ENCODE measurements around the gene INTS6. TPM values are rescaled to one million over a fixed set of nuclear protein-coding genes. Genes with fewer than 3 reads are reported as not detected.
"Not testable (repeated sequence)": the region's sequence is repeated elsewhere in the genome, so short reads cannot be mapped to it uniquely, and the experiment has no call there.

The INTS6 gene
- total RNA-seq, 1 experiment from 2014 or later = 78.5 TPM

GRCh38 chr13:51417716-51418115 is 35.1 kb downstream of the INTS6 start:
- no peaks in the 10 kb centered on the region for H3K27me3 Mint-ChIP-seq (ENCODE audit: insufficient read depth, unreplicated experiment)
- no peak for TF ChIP-seq CTCF (IDR thresholded peaks at IDR 0.05; ENCODE audit: unreplicated experiment)
- intact Hi-C loops (cut with micrococcal nuclease) = no loop called here
- POLR2A ChIA-PET = interaction anchor here (0.6 to 4.4 kb wide), 5 partner anchors 9 to 380 kb away, joined by 3 to 14 read pairs (median 3); no protein-coding TSS in a partner anchor
- no peak for DNase-seq (ENCODE audit: unreplicated experiment)
- H3K36me3 Mint-ChIP-seq (ENCODE audit: insufficient read depth, unreplicated experiment) = peaks cover 72% of the 10 kb centered on the region
- BruUV-seq (replicated peaks) = no TSS peak
- CTCF ChIA-PET = interaction anchor here (0.7 to 1.2 kb wide), 2 partner anchors 132 to 306 kb away, joined by 3 to 7 read pairs; no protein-coding TSS in a partner anchor
- H3K9me3 Mint-ChIP-seq (ENCODE audit: unreplicated experiment) = peaks cover 8% of the 10 kb centered on the region
- peaks cover 30% of the 10 kb centered on the region for H3K4me1 Mint-ChIP-seq (ENCODE audit: insufficient read depth, unreplicated experiment)
- no peak overlapping the region for H3K4me3 Mint-ChIP-seq (ENCODE audit: unreplicated experiment)
- H3K27ac Mint-ChIP-seq (ENCODE audit: low read depth, unreplicated experiment) = peak overlapping the region; percentile 66

GRCh38 chr13:51416107-51416506 is 36.7 kb downstream of the INTS6 start:
- H3K27me3 Mint-ChIP-seq (ENCODE audit: insufficient read depth, unreplicated experiment) = no peaks in the 10 kb centered on the region
- BruUV-seq (replicated peaks) = no TSS peak
- TF ChIP-seq CTCF (IDR thresholded peaks at IDR 0.05; ENCODE audit: unreplicated experiment) = no peak

GRCh38 chr13:51415339-51415738 is 37.5 kb downstream of the INTS6 start:
- DNase-seq (ENCODE audit: unreplicated experiment); BruUV-seq (replicated peaks); H3K27me3 Mint-ChIP-seq (ENCODE audit: insufficient read depth, unreplicated experiment); intact Hi-C loops (cut with micrococcal nuclease); H3K4me3 Mint-ChIP-seq (ENCODE audit: unreplicated experiment); H3K9me3 Mint-ChIP-seq (ENCODE audit: unreplicated experiment): not testable (repeated sequence)
- Mint-ChIP-seq H3K4me1 (ENCODE audit: insufficient read depth, unreplicated experiment) (peaks cover 17% of the 10 kb centered on the region), H3K27ac (ENCODE audit: low read depth, unreplicated experiment) (peak overlapping the region; percentile 64), H3K36me3 (ENCODE audit: insufficient read depth, unreplicated experiment) (peaks cover 67% of the 10 kb centered on the region)
- POLR2A ChIA-PET = interaction anchor here (1.7 to 4.4 kb wide), 2 partner anchors 9 to 18 kb away, joined by 6 to 14 read pairs; no protein-coding TSS in a partner anchor
- CTCF ChIA-PET = interaction anchor here (0.7 kb wide), 1 partner anchor 128 kb away, joined by 4 read pairs; no protein-coding TSS in a partner anchor

More at GRCh38 chr13:51416107-51416506, 36.7 kb downstream of the INTS6 start:
- Mint-ChIP-seq H3K9me3 (ENCODE audit: unreplicated experiment) (peaks cover 8% of the 10 kb centered on the region), H3K27ac (ENCODE audit: low read depth, unreplicated experiment) (peak overlapping the region; percentile 64), H3K36me3 (ENCODE audit: insufficient read depth, unreplicated experiment) (peaks cover 66% of the 10 kb centered on the region), H3K4me3 (ENCODE audit: unreplicated experiment) (no peak overlapping the region), H3K4me1 (ENCODE audit: insufficient read depth, unreplicated experiment) (peaks cover 19% of the 10 kb centered on the region)
- DNase-seq (ENCODE audit: unreplicated experiment) = no peak
- intact Hi-C loops (cut with micrococcal nuclease) = no loop called here
- ChIA-PET POLR2A (interaction anchor here (4.4 kb wide), 1 partner anchor 10 kb away, joined by 14 read pairs; no protein-coding TSS in a partner anchor), CTCF (interaction anchor here (0.6 kb wide), 2 partner anchors 131 to 267 kb away, joined by 3 to 4 read pairs; no protein-coding TSS in a partner anchor)

- ChIA-PET CTCF (interaction anchor here (0.6 kb wide), 1 partner anchor 9 kb away, joined by 3 read pairs; no protein-coding TSS in a partner anchor), POLR2A (no interaction called here)
- Mint-ChIP-seq H3K36me3 (ENCODE audit: insufficient read depth, unreplicated experiment) (peaks cover 59% of the 10 kb centered on the region), H3K4me1 (ENCODE audit: insufficient read depth, unreplicated experiment) (peaks cover 6% of the 10 kb centered on the region), H3K9me3 (ENCODE audit: unreplicated experiment) (peaks cover 8% of the 10 kb centered on the region), H3K27ac (ENCODE audit: low read depth, unreplicated experiment) (no peak overlapping the region), H3K4me3 (ENCODE audit: unreplicated experiment) (no peak overlapping the region), H3K27me3 (ENCODE audit: insufficient read depth, unreplicated experiment) (no peaks in the 10 kb centered on the region)
- intact Hi-C loops (cut with micrococcal nuclease) = loop anchor here (5.0 kb wide), 1 partner anchor 600 kb away; the partner anchor contains the start of genes ALG11 and ATP7B
- no peak for TF ChIP-seq CTCF (IDR thresholded peaks at IDR 0.05; ENCODE audit: unreplicated experiment)
- no TSS peak for BruUV-seq (replicated peaks)
- no peak for DNase-seq (ENCODE audit: unreplicated experiment)
Observed at GRCh38 chr13:51412431-51412830, 40.4 kb downstream of the INTS6 start.
